ELR (cell line): ENCODE data around the gene PPFIA4.
A peak's percentile ranks its signal among the peaks of the same experiment; 100 is the strongest.
"Not testable (repeated sequence)": the region's sequence is repeated elsewhere in the genome, so short reads cannot be mapped to it uniquely, and the experiment has no call there.

Experiments used
- DNase-seq: peaks from one replicate; pipeline ENCODE4 v3.0.0-alpha.2; 2015; ENCODE audit warnings: low read depth

The PPFIA4 gene

DNA sequence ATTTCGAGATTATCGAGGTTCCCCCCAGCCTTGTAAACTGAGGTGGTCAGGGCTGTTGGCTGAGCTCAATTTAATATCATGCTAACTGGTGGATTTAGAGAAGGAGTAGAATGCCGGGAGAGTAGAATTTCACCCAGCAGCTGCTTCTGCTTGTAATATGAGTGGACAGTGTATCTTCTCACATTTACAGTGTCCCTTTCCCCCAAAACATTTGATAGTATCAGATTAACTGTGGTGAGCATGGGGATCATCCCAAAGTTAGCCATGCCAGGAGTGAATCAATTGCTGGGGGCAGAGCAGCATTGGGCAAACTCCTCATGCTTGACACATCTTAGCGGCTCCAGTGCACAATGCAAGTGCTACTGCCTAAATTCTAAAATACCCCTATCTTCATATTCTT, 9.2 kb upstream of the PPFIA4 start:
- DNase-seq, result no peak

DNA sequence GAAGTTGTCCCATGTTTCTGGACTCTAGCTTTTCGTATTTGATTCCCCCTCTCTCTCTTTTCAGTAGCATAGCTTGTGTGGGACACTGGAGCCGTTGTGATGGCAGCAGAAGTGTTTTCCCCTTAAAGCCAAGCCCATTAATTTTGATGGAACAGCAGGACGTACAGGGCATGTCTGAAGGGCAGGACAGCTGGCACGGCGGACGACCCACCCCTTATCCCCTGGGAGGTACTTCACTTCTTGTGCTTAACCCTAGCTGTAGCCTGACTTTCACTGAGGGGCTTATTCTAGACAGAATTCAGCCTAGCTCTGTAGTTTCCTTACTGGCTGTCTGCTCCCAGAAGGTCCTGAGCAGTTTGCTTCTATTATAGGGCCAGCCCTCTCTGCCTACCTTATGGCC, 8.6 kb upstream of the PPFIA4 start:
- no peak for DNase-seq

DNA sequence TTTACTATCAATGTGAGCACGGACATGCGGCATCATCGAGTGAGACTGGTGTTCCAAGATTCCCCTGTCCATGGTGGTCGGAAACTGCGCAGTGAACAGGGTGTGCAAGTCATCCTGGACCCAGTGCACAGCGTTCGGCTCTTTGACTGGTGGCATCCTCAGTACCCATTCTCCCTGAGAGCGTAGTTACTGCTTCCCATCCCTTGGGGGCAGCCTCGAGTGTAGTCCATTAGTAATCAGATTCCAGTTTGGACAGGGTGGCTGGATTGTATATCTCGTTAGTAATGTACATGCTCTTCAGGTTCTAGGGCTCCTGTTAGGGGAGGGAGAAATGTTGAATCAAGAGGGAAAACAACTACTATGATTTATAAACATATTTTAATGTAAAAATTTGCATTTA, 3.4 kb upstream of the PPFIA4 start:
- DNase-seq, result not testable (repeated sequence)

- DNase-seq, result no peak
These were observed 633 bp upstream of the PPFIA4 start for GRCh38 chr1:203025686-203026030.

DNA sequence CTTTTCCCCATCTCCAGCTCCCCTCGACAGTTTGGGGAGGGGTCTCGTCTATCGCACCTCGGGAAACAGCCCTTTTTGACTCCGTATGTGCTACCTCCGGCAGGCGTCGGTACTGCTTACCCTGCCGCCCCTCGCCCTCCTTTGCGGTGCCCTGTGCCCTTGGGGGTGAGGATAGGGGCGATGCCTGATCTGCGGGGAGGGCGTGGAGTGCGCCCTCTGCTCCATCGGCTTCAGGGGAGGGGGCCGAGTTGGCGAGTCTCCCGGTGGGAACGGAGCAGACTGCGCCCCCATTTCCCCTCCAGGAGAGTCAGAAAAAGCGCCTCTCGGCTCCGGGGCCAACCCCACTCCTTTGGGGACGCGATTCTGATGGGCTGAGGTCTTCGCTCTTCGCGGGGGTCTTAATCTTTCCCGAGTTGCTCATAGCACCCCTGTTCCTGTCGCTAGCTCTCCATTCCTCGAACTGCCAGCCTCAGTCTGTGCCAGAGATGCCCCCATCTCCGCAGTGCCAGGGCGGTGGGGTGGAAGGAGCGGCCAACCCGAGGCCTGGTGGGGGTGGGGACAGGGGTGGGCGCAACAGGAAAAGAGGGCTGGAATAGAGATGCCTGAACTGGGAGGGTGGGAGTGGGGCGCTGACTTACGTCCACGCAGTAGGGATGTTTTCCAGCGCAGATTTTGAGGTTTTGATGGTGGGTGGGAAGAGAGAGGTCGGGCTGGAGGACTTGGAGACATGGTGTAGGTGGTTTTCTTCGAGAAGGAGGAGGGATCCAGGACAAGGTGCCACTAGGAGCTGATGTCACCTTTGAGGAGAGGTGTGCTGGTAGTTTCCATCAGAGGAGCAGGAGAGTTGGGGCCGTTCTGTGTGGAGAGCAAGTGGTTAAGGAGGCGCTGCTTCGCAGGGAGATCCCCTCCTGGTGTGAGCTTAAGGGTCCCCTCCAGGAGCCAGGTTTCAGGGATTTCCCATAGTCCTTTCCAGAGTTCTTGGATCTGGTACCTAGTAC, 674 bp downstream of the PPFIA4 start:
- DNase-seq, result no peak

DNA sequence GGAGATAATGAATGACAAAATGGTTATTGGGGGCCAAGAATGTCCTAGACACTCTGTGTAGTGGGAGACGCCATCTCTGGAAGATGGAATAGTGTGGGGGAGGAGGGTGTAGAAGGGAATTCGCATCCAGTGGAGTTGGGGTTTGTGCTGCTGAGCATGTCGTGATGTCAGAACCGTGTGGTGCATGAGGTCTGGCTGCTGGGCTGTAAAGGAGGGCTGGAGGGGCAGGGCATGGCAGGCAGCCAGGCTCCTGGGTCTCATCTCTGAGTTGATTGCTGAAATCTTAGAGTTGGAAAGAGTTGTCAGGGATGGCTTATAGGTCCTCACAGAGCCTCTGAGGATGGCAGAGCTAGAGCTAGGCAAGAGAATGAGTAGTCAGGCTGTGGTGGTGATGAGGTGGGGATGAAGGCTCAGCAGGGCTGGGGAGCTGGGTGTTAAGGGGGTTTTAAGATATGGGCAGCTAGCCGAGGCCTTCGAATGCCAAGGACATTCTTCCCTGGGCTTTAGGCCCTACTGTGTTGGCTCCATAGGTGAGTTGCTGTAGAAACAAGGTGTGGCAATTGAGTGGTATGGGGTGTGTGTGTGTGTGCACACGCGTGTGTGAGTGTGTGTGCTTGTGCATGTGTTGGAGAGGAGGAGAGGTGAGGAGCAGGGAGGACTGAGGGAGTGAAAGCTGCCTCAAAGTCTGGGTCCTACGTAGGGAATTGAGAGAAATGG, 1.9 kb downstream of the PPFIA4 start:
- DNase-seq, result no peak

DNA sequence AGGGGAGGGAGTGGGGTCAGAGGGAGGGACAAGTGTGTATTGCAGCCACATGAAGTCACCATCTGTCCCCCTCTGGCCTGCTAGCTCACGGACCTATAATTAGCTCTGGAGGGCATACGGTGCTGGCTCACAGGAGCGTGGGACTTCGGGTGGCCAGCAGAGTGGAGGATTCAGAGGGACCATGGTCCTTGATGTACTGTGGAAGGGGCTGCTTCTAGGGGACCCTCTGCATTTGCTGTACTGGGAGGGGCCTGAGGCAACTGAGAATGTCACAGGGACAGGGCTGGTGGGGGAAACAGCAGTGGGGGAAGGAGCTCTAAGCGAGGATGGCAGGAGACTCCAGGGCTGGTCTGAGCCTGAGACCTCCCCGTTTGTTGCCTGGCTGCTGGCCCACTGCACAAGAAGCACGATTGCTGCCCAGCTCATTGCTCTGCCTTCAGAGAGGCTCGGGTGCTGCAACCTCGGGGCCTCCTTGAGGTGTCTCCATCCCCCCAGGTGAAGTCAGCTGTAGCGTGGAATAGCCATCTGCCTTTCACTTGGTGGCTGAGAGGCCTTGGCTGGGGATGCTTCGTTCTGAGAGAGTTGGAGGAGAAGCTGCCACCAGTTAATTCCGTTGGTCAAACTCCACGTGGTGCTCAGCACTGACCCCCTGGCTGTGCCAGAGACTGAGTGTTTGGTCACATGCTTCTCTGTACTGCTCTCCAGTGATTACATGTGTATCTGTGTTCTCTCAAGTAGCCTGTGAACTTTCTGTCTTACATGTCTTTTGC, 2.7 kb downstream of the PPFIA4 start:
- DNase-seq, result no peak

DNA sequence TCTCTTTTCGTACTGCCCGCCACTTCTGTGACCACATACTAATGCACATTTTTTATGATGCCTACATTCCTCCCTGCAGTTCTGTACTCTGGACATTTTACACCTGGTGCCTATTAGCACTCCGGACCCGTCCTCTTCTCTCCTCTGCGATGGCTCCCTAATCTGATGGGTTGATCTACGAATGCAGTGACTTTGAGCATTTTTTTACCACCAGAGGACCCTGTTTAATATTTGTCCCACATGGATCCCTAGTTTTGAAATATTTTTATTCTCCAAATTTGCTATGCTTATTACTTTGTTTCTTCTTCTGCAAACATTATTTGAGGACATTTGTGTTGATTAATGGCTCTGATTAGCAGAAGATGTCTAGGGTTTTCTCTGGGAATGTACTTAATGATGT, 5.2 kb downstream of the PPFIA4 start:
- peak; percentile 47 for DNase-seq

- DNase-seq, result no peak
These were observed 7.0 kb downstream of the PPFIA4 start for GRCh38 chr1:203033287-203033686.

DNA sequence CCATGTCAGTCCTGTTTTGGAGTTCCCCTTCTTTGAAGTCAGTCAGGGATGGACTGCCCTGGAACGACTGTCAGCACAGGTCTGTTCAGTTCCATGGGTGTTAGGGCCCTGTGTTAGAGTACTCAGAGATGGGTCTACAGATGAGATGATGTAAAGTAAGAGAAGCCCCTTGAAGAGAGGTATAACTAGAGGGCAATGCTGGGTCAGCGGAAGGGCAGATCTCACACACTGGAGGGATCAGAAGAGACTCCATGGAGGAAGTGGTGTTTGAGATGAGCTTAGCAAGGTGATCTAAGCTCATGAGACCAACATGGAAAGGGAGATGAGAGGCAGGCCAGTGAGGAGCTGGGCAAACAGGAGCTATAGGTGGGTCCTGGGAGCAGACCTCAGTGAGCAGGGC, 7.6 kb downstream of the PPFIA4 start:
- no peak for DNase-seq

DNA sequence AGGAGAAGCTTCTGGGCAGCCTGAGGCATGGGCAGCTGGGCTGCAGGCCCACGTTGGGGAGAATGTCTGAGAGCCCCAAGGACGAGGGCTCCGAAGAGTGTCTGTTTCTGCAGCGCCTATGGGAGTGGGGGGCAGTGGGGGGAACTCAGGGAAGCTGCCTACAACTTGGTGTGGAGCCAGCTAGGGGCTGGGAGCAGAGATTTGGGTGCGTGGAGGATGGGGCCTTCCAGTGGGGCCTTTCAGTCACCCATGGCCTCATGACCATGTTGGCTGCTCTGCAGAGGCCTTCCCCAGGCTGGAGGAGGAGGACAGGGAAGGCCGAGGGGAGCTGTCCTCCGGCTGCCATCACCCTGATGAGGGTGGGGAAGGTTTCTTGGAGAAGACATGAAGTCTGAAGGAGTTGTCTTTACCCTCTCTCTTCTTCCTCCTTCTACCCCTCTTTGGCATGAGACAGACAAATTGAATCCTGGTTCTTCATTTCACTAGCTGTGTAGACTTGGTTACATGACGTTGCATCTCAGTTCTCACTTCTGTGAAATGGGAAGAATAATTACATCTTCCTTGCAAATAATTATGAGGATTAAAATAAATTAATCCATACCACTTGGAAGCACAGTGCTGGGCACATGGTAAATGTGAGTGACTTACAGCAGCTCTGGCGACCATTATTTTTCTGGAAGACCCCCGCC, 8.3 kb downstream of the PPFIA4 start:
- no peak for DNase-seq

- no peak for DNase-seq
These were observed 9.1 kb downstream of the PPFIA4 start for GRCh38 chr1:203035111-203036000.

DNA sequence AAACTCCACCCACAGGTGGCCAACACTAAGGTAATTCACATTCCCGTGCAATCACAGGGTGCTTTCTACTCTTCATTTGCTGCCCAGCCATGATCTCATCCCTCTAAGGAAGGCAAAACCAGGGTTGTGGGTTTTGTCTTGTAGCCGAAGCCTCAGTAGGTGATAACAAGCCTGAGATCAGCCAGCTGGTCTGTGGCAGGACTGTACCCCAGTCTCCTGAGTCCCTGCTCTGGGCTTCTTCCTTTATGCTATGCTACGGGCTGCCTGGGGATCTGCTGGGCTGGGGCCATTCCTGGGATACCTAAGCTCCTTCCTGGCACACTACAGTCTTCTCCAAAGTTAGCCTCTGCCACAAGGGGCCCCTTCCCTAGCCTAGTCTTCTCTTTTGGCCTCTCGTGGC, 9.8 kb downstream of the PPFIA4 start:
- no peak for DNase-seq

GRCh38 chr1:203036537-203036936, 10.2 kb downstream of the PPFIA4 start:
- DNase-seq, result no peak

DNA sequence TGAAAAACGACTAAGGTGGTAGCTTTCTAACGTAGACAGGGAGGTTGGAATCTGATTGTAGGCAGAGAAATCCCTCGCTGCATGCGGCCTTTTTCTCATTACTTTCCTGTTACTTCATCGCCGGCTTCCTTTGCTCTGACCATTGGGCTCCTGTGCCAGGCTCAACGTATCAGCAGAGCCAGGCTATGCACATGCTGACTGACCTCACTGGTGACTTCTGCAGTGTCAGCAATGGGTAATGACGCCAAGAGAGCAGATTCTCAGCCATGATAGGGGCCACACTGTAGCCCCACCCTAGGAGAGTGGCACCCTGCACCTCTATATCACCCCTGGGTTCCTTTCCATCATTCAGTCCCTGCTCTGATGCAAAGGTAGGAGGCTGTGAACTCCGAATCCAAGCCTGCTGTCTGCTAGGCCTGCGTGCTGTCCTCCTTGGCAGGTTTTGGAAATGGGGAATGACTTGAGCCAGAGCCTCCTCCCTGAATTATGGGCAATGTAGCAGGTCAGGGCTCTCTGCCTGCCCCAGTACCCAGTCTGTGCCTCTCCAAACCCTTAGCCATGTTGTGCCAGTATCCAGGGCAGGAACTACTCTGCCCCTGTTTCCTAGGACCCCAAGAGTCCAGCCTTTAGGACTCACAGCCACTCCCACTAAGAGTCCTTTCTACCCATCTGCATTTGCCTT, 11.4 kb downstream of the PPFIA4 start:
- DNase-seq, result no peak

DNA sequence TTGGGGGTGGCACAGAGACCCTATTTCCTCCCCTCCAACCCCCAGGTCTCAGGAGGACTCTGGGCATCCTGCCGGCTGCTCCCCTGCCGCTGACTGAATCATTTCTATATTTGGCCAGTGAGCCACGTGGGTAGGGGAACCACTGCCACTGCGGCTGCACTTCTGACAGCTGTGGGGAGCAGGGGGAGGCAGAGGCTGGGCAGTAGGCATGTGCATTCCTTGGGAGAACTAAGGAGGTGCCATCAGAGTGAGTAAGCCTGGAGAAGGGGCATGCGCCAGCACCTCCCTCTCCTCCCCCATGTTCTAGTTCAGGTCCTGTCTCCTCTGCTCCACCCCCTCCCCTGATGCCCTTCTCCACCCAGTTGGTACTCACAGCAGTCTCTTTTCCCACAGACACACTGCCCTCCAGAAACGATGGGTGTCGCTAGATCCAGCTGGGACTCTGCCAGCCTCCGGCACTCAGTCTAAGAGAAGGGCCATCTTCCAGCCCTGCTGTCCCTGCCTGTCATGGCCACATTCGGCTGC, 12.0 kb downstream of the PPFIA4 start:
- DNase-seq, result peak; percentile 60

DNA sequence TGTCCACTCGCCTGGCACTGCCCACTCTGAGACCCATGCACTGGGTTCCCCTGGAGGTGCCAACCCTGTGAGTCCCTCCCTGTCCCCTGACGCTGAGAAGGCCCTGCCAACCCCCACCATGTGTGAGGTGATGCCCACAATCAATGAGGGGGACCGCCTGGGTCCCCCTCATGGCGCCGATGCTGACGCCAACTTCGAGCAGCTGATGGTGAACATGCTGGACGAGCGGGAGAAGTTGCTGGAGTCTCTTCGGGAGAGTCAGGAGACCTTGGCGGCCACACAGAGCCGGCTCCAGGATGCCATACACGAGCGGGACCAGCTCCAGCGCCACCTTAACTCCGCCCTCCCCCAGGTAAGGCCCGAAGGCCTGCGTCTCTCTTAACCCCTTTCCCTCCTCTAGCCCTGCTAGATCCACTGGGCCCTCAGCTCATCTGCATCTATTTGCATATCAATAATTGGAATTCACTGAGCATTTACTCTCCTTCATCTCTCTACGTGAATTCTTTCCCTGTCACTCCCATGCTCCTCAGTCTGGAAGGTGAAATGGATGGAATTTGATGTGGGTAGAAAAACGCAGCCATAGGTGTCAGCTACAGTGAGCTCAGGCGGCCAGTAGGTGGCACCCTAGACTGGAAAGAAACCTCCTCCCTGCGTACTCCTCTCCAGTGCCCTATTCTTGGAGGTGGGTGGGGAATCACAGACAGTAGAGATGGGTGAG, 12.8 kb downstream of the PPFIA4 start:
- peak; percentile 76 for DNase-seq

DNA sequence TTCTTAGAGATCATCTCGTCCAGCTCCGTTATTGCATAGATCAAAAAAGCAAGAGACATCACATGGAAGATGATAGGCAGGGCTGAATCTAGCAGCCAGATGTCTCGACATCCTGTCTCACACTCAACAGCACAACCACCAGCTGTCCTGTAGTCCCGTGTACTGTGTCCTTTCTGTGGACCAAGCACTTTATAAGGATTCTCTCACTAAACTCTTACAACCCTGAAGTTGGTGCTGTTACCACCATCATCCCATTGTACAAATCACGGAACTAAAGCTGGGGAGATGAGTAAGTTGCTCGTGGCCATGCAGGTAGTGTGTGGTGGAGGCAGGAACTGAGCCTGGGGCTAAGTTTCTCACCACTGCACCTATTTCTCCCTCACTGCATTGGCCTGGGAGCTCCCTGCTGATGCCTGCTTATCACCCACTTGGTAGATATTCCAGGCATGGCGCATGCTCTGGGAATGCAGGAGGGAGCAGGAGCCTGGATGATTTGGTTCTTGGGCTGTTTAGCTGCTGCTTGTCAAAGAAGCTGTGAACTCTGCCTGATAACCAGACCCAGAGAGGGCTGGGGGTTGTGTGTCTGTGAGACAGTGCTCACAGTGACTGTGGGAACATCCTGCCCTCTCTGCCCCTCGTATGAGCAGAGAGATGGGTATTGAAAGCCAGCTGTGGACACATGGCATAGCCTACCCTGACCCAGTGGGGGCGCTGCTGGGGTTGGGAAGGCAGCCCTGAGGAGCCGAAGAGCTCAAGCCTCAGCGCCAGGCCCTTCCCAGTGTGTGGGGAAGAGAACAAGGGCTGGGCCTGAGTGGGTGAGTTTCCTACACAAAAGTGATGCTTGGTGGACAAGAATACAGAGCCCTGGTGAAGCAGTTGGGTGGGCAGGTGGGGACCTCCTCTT, 13.6 kb downstream of the PPFIA4 start:
- DNase-seq, result peak; percentile 43
